HG03354 (cell line): ENCODE results near the gene CCDC85C.
"Not testable (repeated sequence)": the region's sequence is repeated elsewhere in the genome, so short reads cannot be mapped to it uniquely, and the experiment has no call there.

Experiments used
- ATAC-seq: cut with Tn5 transposase; IDR thresholded peaks from one replicate; pipeline ENCODE4 v1.9.1; 2021; ENCODE audit warnings: mild to moderate bottlenecking; ENCODE audit not compliant: unreplicated experiment, poor library complexity, severe bottlenecking

Gene CCDC85C

DNA sequence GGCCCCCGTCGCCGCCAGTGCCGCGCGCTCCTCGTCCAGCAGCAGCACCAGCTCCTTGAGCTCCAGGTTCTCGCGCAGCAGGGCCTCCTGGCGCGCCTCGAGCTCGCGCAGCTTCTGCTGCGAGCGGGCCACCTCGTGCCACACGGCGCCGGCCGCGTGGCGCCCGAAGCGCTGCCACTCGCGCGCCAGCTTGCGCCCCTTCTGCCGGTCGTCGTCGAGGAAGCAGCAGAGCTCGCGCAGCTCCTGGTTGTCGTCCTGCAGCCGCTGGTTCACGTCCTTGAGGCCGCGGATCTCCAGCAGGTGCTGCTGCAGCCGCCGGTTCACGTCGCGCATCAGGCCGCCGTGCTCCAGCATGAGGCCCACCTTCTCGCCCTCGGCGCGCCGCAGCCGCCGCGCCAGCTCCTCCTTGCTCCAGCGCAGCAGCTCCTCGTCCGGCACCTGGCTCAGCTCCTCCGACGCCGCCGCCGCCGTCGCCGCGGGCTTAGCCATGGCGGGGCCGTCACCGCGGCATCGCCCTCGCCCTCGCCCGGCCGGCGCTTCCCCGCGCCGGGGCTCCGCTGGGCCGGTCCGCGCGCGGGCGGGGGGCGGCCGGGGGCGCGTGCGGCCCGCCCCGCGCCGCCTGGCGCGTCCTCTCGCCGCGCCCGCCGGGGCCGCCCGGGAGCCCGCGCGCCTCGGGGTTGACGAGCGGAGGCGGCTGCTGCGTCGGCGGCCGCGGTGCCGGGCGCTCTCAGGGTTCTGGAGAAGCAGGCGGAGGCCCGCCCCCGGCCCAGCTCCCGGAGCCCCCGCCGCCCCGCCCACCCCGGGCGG lies at the start of gene CCDC85C:
CCDC85C (minus strand) TSS at position 737 of the 807 bp plus-strand sequence; CDS start at position 489, 248 bp downstream.
- peak; percentile 15 for ATAC-seq

DNA sequence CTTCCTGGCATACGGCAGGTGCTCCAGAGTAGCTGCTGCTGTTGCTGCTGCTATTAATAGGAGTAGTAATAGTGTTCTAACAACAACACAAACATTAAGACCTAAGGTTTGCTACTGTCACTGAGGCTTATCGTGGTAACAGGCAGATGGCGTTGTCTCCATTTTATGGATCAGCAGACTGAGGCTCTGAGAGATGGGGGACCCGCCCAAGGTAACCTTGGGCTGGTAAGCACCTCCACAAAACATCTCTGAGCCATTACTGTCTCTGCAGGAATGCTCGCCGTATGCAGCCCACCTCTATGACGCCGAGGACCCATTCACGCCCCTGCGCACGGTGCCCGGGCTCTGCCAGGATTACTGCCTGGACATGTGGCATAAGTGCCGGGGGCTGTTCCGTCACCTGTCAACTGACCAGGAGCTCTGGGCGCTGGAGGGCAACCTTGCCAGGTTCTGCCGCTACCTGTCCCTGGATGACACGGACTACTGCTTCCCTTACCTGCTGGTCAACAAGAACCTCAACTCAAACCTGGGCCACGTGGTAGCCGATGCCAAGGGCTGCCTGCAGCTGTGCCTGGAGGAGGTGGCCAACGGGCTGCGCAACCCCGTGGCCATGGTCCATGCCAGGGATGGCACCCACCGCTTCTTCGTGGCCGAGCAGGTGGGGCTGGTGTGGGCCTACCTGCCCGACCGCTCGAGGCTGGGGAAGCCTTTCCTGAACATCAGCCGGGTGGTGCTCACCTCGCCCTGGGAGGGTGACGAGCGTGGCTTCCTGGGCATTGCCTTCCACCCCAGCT lies 48.1 kb upstream of the CCDC85C start:
- ATAC-seq = no peak

DNA sequence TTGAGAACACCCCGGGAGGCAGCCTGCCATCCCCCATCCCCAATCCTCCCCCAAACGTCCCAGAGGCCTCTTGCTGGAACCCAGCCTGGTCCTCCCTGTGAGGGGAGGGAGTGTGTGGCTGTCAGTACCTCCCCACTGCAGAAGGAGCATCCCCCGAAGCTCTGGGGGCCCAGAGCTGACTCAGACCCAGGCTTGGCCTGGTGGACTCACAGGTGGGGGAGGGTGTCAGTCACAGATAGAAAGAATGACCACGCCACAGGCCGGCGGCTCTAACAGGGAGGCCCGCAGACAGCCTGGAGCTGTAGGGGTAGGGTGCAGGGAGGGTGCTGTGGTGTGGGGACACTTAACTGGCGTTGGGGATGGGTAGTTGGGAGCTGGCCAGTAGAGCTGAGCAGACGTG lies 46.2 kb upstream of the CCDC85C start:
- no peak for ATAC-seq

GRCh38 chr14:99649643-99650042 lies 45.6 kb upstream of the CCDC85C start:
- ATAC-seq = no peak

DNA sequence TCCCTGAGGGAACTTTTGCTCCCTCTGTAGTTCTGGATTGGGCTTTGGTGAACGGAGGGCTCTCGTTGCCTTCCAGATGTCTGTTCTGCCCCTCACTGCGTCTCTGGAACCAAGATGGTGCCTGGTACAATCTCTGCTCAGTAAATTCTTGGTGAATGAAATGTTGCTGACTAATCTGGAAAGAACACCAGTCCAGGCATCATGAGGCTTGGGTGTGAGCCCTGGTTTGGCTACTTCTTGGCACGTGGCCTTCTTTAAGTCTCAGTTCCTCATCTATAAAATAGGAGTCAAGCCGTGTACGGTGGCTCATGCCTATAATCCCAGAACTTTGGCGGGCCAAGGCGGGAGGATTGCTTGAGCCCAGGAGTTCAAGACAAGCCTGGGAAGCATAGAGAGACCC lies 45.2 kb upstream of the CCDC85C start:
- ATAC-seq = no peak

DNA sequence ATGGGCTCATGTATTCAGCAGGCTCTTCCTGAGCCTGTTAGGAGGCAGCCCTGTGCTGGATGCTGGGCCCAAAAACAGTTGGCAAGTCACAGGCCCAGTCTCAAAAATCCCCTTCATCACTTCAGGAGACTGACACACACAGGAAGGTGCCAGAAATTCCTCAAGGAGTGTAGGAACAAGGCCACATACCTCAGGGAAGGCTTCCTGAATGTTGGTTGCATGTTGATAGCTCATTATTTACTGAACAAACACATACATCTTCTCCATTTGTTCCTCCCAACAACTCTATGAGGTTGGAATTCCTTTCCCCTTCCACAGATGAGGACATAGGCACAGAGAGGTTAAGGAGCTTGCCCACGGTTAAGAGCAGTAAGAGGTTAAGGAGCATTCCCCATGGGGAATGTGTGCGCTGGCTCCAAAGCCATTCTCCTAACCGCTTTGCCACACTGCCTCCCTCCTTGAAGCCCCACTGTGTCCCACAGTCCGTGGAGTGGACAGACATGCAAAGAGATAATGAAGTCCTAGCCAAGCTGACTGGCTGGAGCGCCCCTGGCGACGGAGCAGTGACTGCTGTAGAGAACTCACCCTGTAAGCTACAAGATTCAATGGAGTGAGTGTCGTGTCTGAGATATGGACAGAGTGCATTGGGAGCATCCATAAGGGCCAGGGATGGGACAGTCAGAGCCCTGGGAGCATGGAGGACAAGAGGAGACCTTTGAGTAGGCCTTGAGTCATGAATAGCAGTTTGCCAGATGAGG lies 44.2 kb upstream of the CCDC85C start:
- ATAC-seq = no peak

DNA sequence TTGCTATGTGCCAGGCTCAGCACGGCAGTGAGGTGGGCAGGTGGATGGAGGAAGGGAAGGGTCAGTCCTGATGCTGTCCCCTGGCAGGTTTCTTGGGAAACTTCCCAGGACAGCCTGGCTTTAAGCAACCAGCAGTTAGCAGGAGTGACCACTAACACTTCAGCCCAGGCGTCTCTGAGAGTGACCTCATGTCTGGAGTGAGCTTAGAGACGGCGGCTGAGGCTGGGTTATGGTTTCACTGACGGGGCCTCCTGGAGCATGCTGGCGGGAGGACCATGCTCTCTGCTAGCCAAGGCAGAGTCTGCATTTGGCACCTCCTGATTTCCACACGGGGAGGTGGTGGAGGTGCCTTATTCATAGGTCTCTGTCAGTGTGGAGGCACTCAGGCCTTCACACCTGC lies 43.4 kb upstream of the CCDC85C start:
- no peak for ATAC-seq

DNA sequence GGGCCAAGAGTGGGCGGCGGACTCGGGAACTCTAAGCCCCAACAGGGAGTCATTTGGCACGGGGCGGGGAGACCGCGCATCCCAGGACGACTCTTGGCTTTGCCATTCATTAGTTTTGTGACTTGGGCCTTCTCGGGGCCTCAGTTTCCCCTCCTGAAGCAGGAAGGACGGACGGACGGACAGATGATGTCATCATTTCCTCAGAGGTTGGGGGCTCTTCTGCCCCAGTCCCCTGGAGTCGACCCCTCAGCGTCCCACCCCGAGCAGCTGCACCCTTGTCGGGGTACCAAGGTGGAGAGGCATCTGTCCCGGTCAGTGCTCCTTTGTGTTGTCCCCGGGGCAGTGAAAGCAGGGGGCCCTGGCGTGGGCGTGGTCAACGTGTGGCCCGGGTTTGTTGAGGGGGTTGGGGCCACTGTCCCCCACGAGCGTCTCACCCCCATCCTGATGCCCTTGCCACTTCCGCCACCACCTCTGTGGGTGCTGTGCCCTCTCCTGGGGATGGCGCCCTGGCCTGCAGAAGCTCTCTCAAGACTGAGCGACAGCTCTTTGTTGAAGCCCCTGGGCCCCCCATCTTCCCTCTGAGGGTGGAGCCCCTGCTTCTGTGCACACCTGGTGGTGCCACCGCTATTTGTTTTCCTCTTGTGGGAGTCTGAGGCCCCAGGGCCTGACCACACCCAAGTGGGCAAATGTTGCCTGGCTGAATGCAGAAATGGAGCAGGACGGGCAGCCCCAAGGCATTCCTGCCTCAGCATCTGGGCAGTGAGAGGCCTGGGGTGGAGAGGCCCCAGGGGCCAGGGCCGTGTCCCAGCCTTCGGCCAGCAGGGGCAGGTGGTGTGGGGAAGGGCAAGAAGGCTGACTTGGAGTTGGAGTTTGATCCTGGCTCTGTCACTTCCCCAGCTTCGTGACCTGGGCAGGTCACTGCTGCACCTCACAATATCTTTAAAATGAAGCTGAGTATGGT lies 41.8 kb upstream of the CCDC85C start:
- no peak for ATAC-seq

DNA sequence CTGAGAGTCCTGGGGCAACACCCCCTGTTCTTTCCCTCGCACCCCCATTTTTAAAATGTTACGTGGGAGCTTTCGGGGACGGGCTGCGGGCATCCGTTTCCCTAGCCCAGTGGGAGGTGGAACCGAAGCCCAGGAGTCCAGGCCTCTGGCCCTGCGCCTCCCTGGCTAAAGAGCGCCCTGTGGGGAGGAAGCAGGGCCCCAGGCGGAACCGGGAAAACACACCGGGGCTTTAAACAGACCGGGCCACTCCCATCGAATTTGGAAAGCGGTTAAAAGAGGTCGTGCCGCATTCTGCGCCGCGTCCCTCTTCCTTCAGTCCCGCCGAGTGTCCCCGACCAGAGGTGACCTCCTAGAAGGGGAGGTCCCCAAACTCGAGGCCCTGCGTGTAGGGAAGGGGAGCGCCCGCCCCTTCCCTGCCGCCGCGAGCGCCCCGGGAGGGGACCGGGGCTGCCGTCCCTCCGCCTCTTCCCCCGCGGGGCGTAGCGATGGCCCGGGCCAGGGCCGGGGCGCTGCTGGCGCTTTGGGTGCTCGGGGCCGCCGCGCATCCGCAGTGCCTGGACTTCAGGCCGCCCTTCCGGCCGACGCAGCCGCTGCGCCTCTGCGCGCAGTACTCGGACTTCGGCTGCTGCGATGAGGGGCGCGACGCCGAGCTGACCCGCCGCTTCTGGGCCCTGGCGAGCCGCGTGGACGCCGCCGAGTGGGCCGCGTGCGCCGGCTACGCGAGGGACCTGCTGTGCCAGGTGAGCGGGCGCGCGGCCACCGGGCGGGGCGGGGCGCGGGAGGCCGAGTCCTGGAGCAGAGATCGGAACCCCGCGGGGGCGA lies 40.9 kb upstream of the CCDC85C start, which contains the start of gene HHIPL1:
HHIPL1 (plus strand) TSS at position 407 of the 822 bp plus-strand sequence; CDS start at position 486, 79 bp downstream.
- ATAC-seq = no peak

- no peak for ATAC-seq
These were observed 40.1 kb upstream of the CCDC85C start for GRCh38 chr14:99644035-99644587.

DNA sequence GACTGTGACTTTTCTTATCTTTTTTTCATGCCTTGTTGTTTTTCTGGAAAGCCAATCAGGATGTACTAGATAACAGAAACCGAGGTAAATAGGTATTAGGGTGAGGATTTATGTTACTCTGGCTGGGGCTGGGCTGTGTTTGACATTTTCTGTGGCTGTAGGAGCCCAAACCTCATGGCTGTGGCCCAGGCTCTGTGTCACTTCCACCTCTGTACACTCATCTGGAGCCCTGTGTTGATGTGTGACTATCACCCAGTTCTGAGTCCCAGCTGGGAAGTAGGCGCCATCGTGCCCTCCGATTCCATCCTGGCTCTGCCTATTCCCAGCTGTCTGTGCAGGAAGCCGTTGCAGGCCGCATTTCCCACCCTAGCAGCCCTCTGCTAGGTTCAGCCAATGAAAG lies 39.3 kb upstream of the CCDC85C start:
- ATAC-seq = no peak

GRCh38 chr14:99642771-99643170 lies 38.8 kb upstream of the CCDC85C start:
- not testable (repeated sequence) for ATAC-seq

DNA sequence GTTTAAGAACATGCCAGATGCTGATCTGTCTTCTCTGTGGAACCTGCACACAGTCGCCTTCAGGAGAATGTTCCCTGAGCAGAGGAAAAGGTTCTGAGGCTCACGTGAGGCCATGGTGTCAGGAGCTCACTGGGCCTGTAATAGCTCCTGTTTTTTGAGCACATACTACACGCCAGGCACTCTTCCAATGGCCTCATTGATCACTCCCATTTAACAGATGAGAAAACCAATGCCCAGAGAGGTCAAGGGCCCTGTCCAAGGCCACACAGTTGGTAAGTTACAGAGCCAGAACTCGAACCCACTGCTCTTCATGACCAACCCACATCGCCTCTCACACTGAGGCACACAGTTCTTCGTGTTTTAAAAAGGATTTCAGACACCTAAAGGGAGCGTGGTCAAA lies 33.6 kb upstream of the CCDC85C start:
- ATAC-seq = no peak

- ATAC-seq = no peak
These were observed 32.5 kb upstream of the CCDC85C start for GRCh38 chr14:99636487-99636886.

- no peak for ATAC-seq
These were observed 31.1 kb upstream of the CCDC85C start for GRCh38 chr14:99635116-99635515.

DNA sequence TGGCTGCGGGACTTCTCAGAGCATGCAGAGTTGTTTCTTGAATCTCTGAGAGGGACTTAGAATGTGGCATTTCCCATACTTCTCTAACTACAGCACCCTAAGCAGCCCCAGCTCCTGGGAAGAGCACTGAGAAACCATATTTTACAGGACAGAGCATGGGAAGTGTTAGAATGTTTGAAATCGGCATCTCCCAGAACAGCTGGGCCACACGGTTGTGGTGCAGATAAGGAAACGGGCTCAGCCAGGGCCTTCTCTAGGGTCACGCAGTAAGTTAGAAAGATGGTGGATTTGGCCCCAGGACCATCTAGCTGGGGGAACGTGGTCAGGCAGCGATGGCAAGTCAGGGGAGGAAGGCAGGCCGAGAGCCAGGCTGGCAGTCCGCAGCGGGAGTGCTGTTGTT lies 30.4 kb upstream of the CCDC85C start:
- ATAC-seq = no peak

DNA sequence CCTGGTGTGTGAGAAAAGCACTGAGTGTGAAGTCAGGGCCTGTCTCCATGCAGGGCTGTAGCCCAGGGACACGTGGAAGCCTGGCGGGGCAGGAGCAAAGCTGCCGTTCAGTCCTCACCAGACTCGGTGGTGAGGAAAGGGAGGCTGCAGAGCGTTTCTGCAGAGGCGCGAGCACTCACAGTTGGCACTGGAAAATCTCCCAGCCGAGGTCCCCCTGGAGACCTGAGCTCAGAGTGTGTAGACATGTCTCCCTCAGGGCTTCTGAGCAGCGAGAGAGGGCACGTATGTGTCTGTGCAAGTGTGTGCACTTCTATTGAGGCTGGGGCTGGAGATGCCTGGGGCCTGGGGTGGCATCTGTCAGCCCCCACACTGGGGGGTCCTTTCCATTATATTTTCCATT lies 29.9 kb upstream of the CCDC85C start:
- ATAC-seq = no peak

DNA sequence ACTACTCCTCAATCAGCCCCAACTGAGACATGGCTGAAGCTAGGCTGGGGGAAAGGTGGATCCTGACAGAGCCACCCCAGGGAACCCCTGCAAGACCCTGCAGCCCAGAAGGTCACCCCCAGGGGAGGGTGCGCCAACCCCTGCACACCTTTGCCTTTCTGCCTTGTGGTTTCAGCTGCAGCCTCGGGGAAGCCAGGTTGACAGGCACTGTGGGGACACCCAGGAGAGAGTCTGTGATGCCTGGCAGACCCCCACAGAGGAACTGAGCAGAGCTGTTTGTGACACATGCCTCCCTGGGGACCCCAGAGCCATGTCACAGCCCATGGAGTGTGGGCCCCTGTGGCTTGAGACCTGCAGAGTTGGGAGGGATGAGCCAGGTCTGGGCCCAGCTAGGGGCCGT lies 29.1 kb upstream of the CCDC85C start:
- ATAC-seq = no peak
